Endothelial cell of umbilical vein (primary cell): ENCODE measurements around the gene NF2. TPM values are rescaled to one million over a fixed set of nuclear protein-coding genes. Genes with fewer than 3 reads are reported as not detected.

Experiments used
- BruUV-seq: library from RNA; stranded (reverse); fragments of 400-500 nt; replicated peaks from 2 replicates; lab custom pipeline; 2021; lab: Mats Ljungman, UMichigan
- CTCF ChIA-PET: fragments of 300-600, 350-600 bp; sonication (Branson Sonifier 250); formaldehyde crosslinking; loops from one replicate; lab custom pipeline; 2021; ENCODE audit warnings: antibody characterized with exemption, inconsistent platforms; lab: Charles Lee
- POLR2A ChIA-PET: fragments of 300-600, 350-600 bp; sonication (Branson Sonifier 250); formaldehyde crosslinking; loops from one replicate; lab custom pipeline; 2021; ENCODE audit warnings: antibody characterized with exemption, inconsistent platforms; lab: Charles Lee
- DNase-seq: peaks from one replicate; pipeline ENCODE4 v3.0.0-alpha.2; 2011; ENCODE audit warnings: low read depth, low spot score
- FAIRE-seq: peaks from 2 replicates; lab custom pipeline; 2011; peaks lifted over from hg19 to GRCh38; lab: Jason Lieb, UNC
- H2AFZ ChIP-seq: 2 replicates; pipeline ENCODE4 v1.6.0; 2012; ENCODE audit warnings: low read depth, low read length, control low read depth, inconsistent platforms
- H3K27ac ChIP-seq: 2 replicates; pipeline ENCODE4 v1.5.1; 2011; ENCODE audit warnings: low read depth, mild to moderate bottlenecking, control low read depth, low read length, moderate library complexity; ENCODE audit not compliant: insufficient read depth
- H3K27me3 ChIP-seq, 2 experiments: 2 replicates each; pipeline versions ENCODE4 v1.6.0 to v1.6.1; 2011; ENCODE audit warnings: low read length in 2 of 2, mixed read lengths in 1 of 2; ENCODE audit not compliant: control insufficient read depth in 2 of 2, insufficient read depth in 2 of 2
- H3K36me3 ChIP-seq, 2 experiments: 2 replicates in 1 of 2; 3 replicates in 1 of 2; pipeline ENCODE4 v1.5.1; 2011; ENCODE audit warnings: low read length in 2 of 2, mild to moderate bottlenecking in 1 of 2, moderate library complexity in 1 of 2; ENCODE audit not compliant: control insufficient read depth in 2 of 2, insufficient read depth in 2 of 2; ENCODE audit errors: extremely low read depth in 1 of 2
- H3K4me1 ChIP-seq: 3 replicates; pipeline ENCODE4 v1.5.1; 2011; ENCODE audit warnings: mild to moderate bottlenecking, low read length; ENCODE audit not compliant: control insufficient read depth, insufficient read depth; ENCODE audit errors: extremely low read depth
- H3K4me2 ChIP-seq: 2 replicates; pipeline ENCODE4 v1.6.1; 2011; ENCODE audit warnings: low read length, control low read depth, mixed read lengths; ENCODE audit not compliant: insufficient read depth
- H3K4me3 ChIP-seq, 3 experiments: fragments of 200-600 bp in 1 of 3; sonication (generic), shearing (Covaris generic) in 1 of 3; replicated peaks in 1 of 3; 2 replicates each; pipeline ENCODE4 v1.5.1; 2011 to 2016; ENCODE audit warnings: control low read depth in 3 of 3, low read length in 3 of 3, mild to moderate bottlenecking in 2 of 3, inconsistent platforms in 1 of 3, low read depth in 1 of 3, moderate library complexity in 1 of 3; ENCODE audit not compliant: insufficient read depth in 1 of 3
- H3K79me2 ChIP-seq: 2 replicates; pipeline ENCODE4 v1.6.0; 2012; ENCODE audit warnings: low read length, inconsistent platforms; ENCODE audit not compliant: control insufficient read depth, insufficient read depth
- H3K9ac ChIP-seq: replicated peaks from 2 replicates; pipeline ENCODE3; 2011; ENCODE audit warnings: low read length, control low read depth; ENCODE audit not compliant: insufficient read depth; ENCODE audit errors: extremely low read depth
- H3K9me1 ChIP-seq: replicated peaks from 3 replicates; pipeline ENCODE4 v1.6.0; 2011; ENCODE audit warnings: mild to moderate bottlenecking, low read length; ENCODE audit not compliant: control insufficient read depth, insufficient read depth; ENCODE audit errors: extremely low read depth
- H3K9me3 ChIP-seq: replicated peaks from 2 replicates; pipeline ENCODE4 v1.5.1; 2012; ENCODE audit warnings: low read length, inconsistent platforms; ENCODE audit not compliant: control insufficient read depth, insufficient read depth
- H4K20me1 ChIP-seq: replicated peaks from 2 replicates; pipeline ENCODE3; 2011; ENCODE audit warnings: mild to moderate bottlenecking, low read length; ENCODE audit not compliant: control insufficient read depth, insufficient read depth; ENCODE audit errors: extremely low read depth
- CTCF ChIP-seq, 2 donors: IDR thresholded peaks; 1 replicate in 1 of 2; 2 replicates in 1 of 2; pipeline ENCODE4 v1.5.1; 2011; ENCODE audit warnings: low read length in 2 of 2, mild to moderate bottlenecking in 2 of 2, moderate library complexity in 2 of 2, control low read depth in 1 of 2, inconsistent platforms in 1 of 2, low read depth in 1 of 2; ENCODE audit not compliant: insufficient read depth in 1 of 2; ENCODE audit errors: extremely low read depth in 1 of 2
- EZH2 ChIP-seq: IDR thresholded peaks from 2 replicates; pipeline ENCODE4 v1.6.1; 2012; ENCODE audit warnings: borderline replicate concordance, low read depth, mild to moderate bottlenecking, moderate library complexity, low read length, inconsistent platforms; ENCODE audit not compliant: severe bottlenecking
- FOS ChIP-seq: IDR thresholded peaks from 2 replicates; pipeline ENCODE4 v1.6.1; 2011; ENCODE audit warnings: mild to moderate bottlenecking, low read length, moderate library complexity, borderline replicate concordance; ENCODE audit not compliant: insufficient read depth
- GATA2 ChIP-seq: IDR thresholded peaks from 2 replicates; pipeline ENCODE4 v1.7.0; 2011; ENCODE audit warnings: low read depth, mild to moderate bottlenecking, moderate library complexity, mixed read lengths, low read length; ENCODE audit not compliant: insufficient read length, insufficient read depth
- JUN ChIP-seq: IDR thresholded peaks from 2 replicates; pipeline ENCODE4 v1.6.1; 2011; ENCODE audit warnings: borderline replicate concordance, low read depth; ENCODE audit not compliant: insufficient read length, insufficient read depth
- MYC ChIP-seq: IDR thresholded peaks from one replicate; pipeline ENCODE4 v1.6.1; 2011; ENCODE audit warnings: mild to moderate bottlenecking, low read depth, low read length
- POLR2A ChIP-seq: IDR thresholded peaks from 2 replicates; pipeline ENCODE4 v1.6.1; 2012; ENCODE audit warnings: low read depth, mild to moderate bottlenecking, control low read depth, low read length
- POLR2AphosphoS5 ChIP-seq: IDR thresholded peaks from 2 replicates; pipeline ENCODE4 v1.6.1; 2012; ENCODE audit warnings: low read depth, mild to moderate bottlenecking, control low read depth, low read length, moderate library complexity; ENCODE audit not compliant: insufficient read depth
- dilution Hi-C: fragments of 300-500 bp; cut with MboI; formaldehyde crosslinking; loops from one replicate; pipeline ENCODE4 v1.15.0; 2019; ENCODE audit warnings: low sequenced_read_pairs; ENCODE audit not compliant: extremely low pct_ligation_motif_present
- intact Hi-C: fragments of 100-400 bp; cut with micrococcal nuclease; formaldehyde crosslinking; loops from one replicate; pipeline ENCODE4 v1.10.0; 2022
- polyA plus RNA-seq, 4 experiments: library from polyadenylated mRNA; depleted of rRNA in 3 of 4; stranded (reverse) in 3 of 4; unstranded in 1 of 4; fragments of >200 nt; gene quantifications; 2 replicates each; pipeline versions ENCODE4 v1.2.1 to v1.2.3, GENCODE V29; 2011 to 2012; ENCODE audit warnings: missing spikeins in 1 of 4
- total RNA-seq: library from RNA; stranded (reverse); gene quantifications from 2 replicates; pipeline ENCODE4 v1.2.3, GENCODE V29; 2021

NF2 gene
- total and polyA plus RNA-seq, 2 donors (not counting 3 experiments of a cell fraction or from before 2014, with no cell fraction given) = 27.8 to 115 TPM

GRCh38 chr22:29642694-29643093 is 39.3 kb downstream of the NF2 start:
- Histone ChIP-seq H2AFZ (no peak overlapping the region), H3K27me3 (no peaks in the 10 kb centered on the region), H3K79me2 (peaks cover 4% of the 10 kb centered on the region), H3K9me1 (no peaks in the 10 kb centered on the region), H4K20me1 (no peaks in the 10 kb centered on the region), H3K4me3 (no peak overlapping the region), H3K4me2 (no peak overlapping the region), H3K36me3 (peaks cover 4 to 21% of the 10 kb centered on the region in 2 experiments), H3K4me1 (peaks cover 9% of the 10 kb centered on the region), H3K27ac (no peak overlapping the region), H3K9me3 (no peaks in the 10 kb centered on the region), H3K9ac (no peak overlapping the region)
- ChIA-PET CTCF (no interaction called here), POLR2A (no interaction called here)
- TF ChIP-seq GATA2 (no peak), FOS (no peak), POLR2AphosphoS5 (no peak), POLR2A (no peak), JUN (no peak), MYC (no peak), EZH2 (no peak), CTCF (IDR thresholded peaks at IDR 0.05; ENCODE audit: extremely low read depth in 1 of 2, insufficient read depth in 1 of 2, low read depth in 1 of 2, low read length in 2 of 2) (no peak)
- intact Hi-C loops (no loop called here), dilution Hi-C loops (no loop called here)
- FAIRE-seq (no peak), DNase-seq (no peak)
- BruUV-seq = no TSS peak
